ENCODE measurements around the gene ESPNL. TPM values are rescaled to one million over a fixed set of nuclear protein-coding genes. Genes with fewer than 3 reads are reported as not detected.
A peak's percentile ranks its signal among the peaks of the same experiment; 100 is the strongest.
"Not testable (repeated sequence)": the region's sequence is repeated elsewhere in the genome, so short reads cannot be mapped to it uniquely, and the experiment has no call there.

The ESPNL gene, protein sequence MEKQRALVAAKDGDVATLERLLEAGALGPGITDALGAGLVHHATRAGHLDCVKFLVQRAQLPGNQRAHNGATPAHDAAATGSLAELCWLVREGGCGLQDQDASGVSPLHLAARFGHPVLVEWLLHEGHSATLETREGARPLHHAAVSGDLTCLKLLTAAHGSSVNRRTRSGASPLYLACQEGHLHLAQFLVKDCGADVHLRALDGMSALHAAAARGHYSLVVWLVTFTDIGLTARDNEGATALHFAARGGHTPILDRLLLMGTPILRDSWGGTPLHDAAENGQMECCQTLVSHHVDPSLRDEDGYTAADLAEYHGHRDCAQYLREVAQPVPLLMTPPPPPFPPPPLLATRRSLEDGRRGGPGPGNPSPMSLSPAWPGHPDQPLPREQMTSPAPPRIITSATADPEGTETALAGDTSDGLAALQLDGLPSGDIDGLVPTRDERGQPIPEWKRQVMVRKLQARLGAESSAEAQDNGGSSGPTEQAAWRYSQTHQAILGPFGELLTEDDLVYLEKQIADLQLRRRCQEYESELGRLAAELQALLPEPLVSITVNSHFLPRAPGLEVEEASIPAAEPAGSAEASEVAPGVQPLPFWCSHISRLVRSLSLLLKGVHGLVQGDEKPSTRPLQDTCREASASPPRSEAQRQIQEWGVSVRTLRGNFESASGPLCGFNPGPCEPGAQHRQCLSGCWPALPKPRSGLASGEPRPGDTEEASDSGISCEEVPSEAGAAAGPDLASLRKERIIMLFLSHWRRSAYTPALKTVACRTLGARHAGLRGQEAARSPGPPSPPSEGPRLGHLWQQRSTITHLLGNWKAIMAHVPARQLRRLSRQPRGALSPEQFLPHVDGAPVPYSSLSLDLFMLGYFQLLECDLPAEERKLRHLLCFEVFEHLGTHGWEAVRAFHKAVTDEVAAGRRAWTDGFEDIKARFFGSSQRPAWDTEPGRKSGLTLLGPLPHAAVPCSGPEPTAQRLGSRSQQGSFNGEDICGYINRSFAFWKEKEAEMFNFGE
- polyA plus RNA-seq (2014; cell fraction: cytosol; rRNA removed) = 10.9 and 11.8 TPM in 2 replicates
- 29.8 and 39.1 TPM in 2 replicates for polyA plus RNA-seq (2014; cell fraction: nucleus; rRNA removed)

DNA sequence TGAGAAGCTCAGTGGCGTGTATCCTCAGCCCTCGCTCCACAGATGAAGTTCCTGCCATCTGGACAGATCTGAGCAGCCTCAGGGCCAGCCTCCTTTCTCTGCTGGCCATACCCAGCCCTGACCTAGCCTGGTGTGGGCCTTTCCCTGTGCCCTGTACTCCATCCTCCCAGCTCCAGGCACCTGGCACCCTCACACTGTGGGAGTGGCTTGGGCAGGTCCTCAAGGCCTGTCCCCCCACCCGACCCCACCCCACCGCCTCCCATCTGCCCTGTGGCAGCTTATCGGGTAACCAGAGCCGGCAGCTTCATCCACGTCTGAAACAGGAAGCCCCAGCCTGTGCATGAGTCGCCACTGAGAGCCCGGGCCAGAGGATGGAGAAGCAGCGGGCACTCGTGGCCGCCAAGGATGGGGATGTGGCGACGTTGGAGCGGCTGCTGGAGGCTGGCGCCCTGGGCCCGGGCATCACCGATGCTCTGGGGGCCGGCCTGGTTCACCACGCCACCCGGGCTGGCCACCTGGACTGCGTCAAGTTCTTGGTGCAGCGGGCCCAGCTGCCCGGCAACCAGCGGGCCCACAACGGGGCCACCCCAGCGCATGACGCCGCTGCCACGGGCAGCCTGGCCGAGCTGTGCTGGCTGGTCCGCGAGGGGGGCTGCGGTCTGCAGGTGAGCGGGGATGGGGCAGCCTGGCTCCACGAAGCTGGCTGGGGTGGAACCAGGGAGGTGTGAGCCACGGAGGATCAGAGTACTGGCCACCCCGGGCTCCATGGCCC lies at the start of gene ESPNL:
Gene ESPNL, plus strand, starts transcription at position 292 of the 772 bp plus-strand sequence. Its CDS starts 80 bp downstream, at position 372.
- DNase-seq (ENCODE audit: low spot score) = peak; percentile 70

DNA sequence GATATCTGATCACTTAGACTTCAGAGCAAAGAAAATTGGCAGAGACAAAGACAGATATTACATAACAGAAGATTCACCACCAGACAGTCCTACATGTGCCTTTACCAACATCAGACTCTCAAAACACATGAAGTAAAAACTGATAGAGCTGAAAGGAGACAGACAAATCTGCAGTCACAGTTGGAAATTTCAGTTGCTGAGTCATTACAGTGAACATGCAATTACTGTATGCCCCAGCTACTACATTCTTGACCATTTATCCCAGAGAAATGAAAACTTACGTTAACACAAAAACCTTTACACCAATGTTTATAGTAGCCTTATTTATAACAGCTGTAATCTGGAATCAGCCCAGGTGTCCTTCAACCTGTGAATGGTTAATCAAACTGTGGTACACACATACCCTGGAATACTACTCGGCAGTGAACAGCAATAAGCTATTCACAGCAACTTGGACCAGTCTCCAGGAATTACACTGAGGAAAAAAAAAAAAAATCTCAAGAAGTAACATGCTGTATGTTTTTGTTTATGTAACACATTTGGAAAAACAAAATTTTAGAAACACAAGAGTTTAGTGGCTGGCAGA lies 46.9 kb upstream of the ESPNL start:
- DNase-seq (ENCODE audit: low spot score) = peak; percentile 76

DNA sequence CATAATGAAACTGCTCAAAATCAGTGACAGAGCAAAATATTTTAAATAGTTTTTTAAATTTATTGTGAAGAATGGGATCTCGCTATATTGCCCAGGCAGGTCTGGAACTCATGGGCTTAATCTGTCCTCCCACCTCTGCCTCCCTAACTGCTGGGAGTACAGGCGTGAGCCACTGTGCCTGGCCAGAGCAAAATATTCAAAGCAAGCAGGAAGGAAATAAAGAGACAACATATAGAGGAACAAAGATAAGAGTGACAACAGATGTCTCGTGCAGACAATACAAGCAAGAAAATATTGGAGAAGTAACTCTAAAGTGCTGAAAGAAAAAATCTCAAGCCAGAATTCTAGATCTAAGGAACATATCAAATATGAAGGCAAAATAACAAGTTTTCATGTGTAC lies 44.3 kb upstream of the ESPNL start:
- DNase-seq (ENCODE audit: low spot score) = no peak

DNA sequence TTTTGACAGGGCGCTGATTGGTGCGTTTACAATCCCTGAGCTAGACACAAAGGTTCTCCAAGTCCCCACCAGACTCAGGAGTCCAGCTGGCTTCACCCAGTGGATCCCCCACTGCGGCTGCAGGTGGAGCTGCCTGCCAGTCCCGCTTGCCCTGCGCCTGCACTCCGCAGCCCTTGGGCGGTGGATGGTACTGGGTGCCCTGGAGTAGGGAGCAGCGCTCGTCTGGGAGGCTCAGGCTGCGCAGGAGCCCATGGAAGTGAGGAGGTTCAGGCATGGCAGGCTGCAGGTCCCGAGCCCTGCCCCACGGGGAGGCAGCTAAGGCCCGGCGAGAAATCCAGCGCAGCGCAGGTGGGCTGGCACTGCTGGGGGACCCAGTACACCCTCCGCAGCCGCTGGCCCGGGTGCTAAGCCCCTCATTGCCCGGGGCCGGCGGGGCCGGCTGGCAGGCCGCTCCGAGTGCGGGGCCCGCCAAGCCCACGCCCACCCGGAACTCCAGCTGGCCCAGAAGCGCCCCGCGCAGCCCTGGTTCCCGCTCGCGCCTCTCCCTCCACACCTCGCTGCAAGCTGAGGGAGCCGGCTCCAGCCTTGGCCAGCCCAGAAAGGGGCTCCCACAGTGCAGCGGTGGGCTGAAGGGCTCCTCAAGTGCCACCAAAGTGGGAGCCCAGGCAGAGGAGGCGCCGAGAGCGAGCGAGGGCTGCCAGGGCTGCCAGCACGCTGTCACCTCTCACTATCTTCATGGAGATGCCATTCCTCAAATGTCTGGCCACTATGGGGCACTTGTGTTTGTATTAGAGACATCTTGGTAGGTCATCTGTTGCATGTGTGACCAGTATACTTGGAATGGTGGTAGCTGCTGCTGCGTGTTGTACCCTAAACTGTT lies 42.2 kb upstream of the ESPNL start:
- not testable (repeated sequence) for DNase-seq (ENCODE audit: low spot score)

DNA sequence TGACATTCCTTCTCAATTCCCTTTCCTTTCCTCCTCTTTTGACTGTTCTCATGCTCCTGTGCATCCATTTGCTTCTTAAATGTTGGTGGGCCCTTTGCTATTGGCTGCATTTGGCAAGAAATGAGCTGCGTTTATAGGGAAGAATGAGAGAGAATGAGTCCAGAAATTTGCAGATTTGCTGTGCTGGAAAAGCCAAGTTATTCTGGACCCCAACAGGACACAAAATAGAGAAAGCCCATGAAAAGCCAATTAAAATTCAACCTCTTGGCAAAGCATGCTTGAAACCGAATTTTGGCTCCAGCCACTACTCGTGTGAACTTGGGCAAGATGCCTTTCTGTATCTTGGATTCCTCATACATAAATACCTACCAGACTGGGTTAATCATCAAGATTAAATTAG lies 40.6 kb upstream of the ESPNL start:
- no peak for DNase-seq (ENCODE audit: low spot score)

DNA sequence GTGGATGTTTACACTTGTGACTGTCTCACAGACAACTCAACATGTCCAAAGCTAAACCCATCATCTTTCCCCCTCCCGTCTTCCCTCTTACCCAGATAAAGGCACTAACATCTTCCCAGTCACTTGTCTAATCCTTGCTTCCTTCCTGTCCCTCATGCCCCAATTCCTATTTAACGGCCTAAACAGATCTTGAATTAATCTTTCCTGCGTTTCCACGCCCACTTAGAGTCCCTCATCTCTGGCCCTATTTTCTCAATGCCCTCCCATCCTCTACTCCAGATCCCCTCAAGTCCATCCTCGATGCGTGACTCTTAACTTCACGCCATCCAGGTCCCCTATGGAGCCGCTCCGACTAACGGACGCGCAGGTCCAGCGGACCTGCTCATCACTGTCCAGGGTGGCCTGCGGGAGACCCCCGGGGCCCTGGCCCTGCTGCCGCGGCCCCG lies 40.0 kb upstream of the ESPNL start:
- DNase-seq (ENCODE audit: low spot score) = peak; percentile 52

DNA sequence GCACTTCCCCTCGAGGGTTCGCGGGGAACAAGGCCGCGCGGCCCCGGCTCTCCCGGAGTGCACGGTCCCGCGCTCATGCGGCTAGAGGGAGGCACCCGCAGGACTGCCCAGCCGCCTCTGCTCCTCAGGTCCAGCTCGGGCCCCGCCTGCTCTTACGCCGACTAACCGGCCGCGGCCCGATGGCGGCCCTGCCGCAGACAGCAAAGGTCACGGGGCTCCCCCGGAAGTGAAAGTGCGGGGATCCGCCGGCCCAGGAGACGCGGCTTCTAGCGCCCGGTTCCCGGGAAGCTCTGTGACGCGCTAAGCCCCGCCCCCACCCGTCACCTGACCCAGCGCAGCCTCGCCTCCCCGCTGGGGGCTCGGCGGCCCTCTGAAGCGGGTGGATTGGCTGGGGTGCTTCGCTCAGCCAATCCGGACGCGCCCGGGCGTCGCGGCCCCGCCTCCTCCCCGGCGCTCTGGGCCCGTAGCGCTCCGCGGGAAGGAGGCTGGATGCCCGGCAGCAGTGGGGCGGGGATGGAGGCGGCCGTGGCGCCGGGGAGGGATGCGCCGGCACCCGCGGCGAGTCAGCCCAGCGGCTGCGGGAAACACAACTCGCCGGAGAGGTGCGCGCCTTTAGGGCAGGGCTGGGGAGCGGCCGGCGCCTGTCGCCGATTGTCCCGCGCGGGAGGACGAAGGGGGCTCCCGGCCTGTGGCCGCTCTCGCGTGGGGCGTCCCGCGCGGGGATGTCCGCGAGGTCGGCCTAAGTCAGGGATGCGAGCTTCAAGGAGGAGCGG lies 39.4 kb upstream of the ESPNL start, which contains the start of gene SCLY:
Gene SCLY, plus strand, starts transcription at position 460 of the 773 bp plus-strand sequence. Its CDS starts 54 bp downstream, at position 514.
- peak; percentile 96 for DNase-seq (ENCODE audit: low spot score)

DNA sequence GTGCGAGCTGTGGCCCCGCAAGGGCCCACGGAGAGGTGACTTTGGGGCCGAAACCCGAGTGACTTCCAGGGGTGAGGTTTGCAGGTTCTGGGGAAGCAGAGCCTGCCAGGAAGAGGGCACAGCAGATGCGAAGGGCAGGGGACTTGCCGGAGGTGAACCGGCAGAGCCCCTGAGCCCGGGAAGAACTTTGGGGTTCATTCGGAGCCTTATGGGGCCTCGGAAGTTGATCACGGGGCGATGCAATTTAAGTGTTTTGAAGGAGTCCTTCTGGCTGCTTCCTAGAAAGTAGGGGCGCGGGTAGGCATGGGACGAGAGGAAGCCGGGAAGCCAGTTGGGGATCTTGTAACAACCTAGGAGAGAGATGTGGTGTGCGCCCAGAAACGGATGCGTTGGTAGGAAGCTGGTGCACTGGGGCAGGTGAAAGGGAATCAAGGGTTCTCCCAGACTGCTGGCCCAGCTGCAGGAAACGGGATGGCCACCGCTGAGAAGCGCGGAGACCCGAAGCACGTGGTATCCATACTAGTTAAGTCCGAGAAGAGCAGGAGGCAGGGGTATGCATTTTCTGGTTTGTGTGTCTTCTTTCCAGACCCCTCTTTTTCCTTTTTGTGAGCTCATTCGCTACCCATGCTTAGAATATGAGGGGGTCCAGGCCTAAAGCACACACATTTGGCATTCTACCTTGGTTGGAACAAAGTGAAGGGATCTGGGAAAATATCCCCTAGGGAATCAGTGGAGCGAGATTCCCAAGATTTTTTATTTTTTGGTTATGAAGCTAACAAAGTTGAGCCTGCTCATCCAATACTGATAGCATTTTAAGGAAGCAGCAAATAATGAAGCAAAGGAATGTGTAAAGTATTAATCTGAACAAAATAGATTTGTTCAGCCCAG lies 38.6 kb upstream of the ESPNL start:
- peak; percentile 57 for DNase-seq (ENCODE audit: low spot score)

DNA sequence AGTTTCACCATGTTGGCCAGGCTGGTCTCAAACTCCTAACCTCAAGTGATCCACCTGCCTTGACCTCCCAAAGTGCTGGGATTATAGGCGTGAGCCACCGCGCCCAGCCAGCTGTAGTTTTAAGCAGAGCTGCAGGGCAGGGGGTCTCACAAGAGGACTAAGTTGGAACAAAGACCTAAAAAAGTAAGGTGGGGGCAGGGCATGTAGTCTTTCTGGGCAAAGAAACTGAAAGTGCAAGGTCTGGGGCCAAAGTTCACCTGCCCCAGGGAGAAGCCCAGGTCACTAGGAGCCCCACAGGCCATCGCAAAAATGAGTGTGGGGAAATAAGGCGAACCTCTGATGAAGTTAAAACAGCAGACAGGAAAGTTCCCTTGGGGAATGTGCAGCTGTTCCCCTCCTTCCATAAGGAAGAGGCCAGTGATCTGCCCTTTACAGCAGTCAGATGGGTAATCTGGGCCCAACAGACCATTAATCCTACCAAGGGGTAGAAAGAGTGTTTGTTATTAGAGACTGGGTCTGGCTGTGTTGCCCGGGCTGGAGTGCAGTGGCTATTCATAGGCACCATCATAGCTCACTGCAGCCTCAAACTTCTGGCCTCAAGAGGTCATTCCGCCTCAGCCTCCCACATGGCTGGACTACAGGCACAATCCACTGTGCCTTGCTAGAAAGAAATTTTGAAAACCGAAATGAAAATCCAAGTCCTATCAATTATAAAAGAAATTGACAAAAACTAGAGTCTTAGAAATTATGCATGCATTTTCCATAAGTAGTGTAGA lies 36.5 kb upstream of the ESPNL start:
- DNase-seq (ENCODE audit: low spot score) = no peak

DNA sequence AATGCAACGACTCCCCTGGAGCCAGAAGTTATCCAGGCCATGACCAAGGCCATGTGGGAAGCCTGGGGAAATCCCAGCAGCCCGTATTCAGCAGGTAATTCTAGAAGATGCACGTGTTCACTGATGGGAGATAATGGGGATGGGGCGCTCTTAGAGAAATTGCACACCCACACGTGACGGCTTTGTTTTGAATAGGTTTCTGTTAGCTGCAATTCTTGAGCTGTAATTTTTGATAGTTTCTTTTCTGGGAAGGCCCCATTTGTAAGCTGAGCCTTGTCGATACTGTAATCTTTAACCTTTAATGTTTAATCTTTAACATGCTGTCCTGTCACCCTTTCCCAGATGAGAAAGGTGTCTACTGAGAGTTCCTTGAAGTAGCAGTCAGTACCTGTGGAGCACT lies 35.8 kb upstream of the ESPNL start:
- DNase-seq (ENCODE audit: low spot score) = no peak

DNA sequence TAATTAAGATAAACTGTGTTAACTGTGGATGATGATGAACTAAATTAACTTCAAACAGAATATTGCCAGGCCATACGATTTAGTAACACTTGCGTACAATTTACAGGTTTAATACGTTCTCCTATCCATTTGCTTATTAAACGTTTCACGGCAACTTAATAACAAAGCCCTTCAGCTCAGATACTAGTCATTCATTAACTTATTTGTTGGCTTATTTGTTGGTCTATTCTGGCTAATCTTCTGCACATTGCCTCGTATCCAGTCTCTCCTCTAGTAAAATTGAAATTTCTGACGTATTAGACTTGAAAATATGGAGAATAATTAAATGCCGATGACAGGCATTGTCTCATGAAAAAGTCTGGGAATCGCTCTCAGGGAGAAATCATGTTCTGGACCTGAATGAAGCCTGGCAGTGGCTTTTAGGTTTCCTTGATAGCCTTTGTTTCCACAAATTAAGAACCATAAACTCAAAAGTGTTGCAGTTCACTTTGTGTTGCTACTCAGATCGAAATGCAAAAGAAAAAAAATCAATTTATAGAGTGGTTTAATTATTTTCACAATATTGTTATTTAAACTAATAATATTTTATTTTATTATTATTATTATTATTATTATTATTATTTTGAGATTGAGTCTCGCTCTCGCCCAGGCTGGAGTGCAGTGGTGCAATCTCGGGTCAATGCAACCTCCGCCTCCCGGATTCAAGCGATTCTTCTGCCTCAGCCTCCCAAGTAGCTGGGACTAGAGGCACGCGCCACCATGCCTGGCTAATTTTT lies 34.9 kb upstream of the ESPNL start:
- DNase-seq (ENCODE audit: low spot score) = no peak

DNA sequence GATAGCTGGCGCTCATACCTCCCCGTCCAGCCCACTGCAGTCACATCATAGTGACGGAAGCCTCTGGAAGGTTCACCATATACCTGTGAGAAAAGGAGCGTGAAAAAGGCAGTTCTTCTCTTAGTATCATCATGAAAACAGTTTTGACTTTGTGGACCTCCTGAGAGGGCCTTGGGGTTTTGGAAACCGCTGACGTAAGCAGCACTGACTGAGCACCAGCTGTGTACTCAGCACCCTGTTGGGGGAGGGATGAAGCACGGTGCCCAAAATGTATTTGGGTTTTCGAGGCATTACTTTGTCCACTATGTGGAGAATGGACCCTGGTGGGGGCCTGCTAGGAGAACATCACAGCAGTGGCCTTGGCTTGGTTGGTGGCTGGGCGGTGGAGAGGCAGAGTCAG lies 33.9 kb upstream of the ESPNL start:
- no peak for DNase-seq (ENCODE audit: low spot score)

DNA sequence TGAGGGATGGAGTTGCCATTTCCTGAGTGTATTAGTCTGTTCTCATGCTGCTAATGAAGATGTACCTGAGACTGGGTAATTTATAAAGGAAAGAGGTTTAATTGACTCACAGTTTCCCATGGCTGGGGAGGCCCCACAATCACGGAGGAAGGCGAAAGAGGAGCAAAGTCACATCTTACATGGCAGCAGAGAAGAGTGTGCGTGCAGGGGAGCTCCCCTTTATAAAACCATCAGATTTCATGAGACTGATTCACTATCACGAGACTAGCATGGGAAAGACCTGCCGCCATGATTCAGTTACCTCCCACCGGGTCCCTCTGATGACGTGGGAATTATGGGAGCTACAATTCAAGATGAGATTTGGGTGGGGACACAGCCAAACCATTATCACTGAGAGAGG lies 33.4 kb upstream of the ESPNL start:
- not testable (repeated sequence) for DNase-seq (ENCODE audit: low spot score)

DNA sequence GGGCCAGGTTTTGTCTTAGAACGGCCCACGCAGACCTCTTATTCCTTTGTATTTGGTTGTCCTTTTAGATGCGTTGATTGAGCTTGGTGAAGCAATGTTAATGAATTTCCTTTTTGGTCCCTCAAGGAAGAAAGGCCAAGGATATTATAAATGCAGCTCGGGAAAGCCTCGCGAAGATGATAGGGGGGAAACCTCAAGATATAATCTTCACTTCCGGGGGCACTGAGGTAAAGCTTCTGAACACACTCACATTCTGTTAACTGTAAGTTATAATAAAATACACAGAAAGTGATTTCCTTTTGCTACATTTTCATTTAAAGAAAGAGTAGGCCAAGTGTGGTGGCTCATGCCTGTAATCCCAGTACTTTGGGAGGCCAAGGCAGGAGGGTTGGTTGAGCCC lies 32.2 kb upstream of the ESPNL start:
- DNase-seq (ENCODE audit: low spot score) = no peak

DNA sequence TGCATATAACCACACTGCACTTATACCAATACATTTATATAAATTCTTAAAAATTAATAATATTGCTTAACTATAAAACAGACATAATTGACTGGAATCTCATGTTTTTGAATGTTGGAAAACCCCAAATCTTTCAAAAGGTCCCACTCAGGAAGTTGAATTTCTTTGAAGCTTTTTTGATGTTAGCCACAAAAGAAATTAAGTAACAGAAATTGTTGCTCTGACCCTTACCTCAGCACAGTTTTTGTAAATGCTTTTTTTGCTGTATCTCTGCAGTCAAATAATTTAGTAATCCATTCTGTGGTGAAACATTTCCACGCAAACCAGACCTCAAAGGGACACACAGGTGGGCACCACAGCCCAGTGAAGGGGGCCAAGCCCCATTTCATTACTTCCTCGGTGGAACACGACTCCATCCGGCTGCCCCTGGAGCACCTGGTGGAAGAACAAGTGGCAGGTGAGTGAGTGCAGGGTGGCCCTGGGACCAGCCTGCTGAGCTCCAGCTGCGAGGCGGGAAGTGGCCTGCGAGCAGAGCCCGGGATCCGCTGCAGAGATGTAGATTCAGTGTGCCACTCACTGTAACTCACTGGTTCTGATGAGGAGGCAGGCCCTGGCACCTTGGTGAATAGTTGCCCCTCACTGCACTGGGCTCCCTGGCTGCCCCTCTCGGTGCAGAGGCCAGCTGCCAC lies 31.0 kb upstream of the ESPNL start:
- no peak for DNase-seq (ENCODE audit: low spot score)

DNA sequence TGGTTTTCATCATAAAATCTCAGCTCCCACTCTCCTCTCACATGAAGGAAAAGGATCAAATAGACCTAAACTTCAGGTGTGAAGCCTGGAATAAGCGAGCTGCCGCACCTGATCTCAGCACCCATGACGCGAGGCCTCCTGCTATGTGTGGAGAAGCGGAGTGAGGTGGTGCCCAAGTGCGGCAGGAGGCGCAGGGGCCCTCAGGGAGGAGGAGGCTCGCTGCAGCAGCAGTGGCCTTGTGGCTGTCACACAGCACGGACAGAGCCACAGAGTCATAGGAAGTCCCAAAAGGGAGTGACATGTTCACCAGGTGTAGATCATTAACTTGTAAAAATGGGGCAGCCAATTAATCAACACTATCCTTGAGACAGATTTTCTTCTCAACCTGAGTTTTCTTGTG lies 30.3 kb upstream of the ESPNL start:
- no peak for DNase-seq (ENCODE audit: low spot score)
